SIG-M5 treated with dmso at 0.1 percent for 504 hours (cell line): ENCODE measurements around the gene GAS7.

Experiments used
- DNase-seq: peaks from one replicate; lab custom pipeline; 2025; ENCODE audit not compliant: unreplicated experiment; lab: John Stamatoyannopoulos, UW

The GAS7 gene

GRCh38 chr17:10198509-10199249 lies at the start of gene GAS7:
Gene GAS7, minus strand, starts transcription at chr17:10198606.
- DNase-seq: peak; percentile 56

GRCh38 chr17:10247810-10248209 lies 49.4 kb upstream of the GAS7 start:
- DNase-seq: no peak

GRCh38 chr17:10243883-10244844 lies 45.8 kb upstream of the GAS7 start:
- DNase-seq: no peak

- DNase-seq: no peak
Measured at GRCh38 chr17:10241781-10242180, 43.4 kb upstream of the GAS7 start.

- DNase-seq: no peak
Measured at GRCh38 chr17:10238661-10239060, 40.3 kb upstream of the GAS7 start.

GRCh38 chr17:10234033-10234432 lies 35.6 kb upstream of the GAS7 start:
- no peak for DNase-seq

- DNase-seq: no peak
Measured at GRCh38 chr17:10233161-10233560, 34.8 kb upstream of the GAS7 start.

- DNase-seq: no peak
Measured at GRCh38 chr17:10229181-10229580, 30.8 kb upstream of the GAS7 start.

GRCh38 chr17:10226930-10227695 lies 28.7 kb upstream of the GAS7 start:
- peak; percentile 38 for DNase-seq

- DNase-seq: no peak
Measured at GRCh38 chr17:10224582-10225195, 26.3 kb upstream of the GAS7 start.

GRCh38 chr17:10219193-10219592 lies 20.8 kb upstream of the GAS7 start:
- DNase-seq: no peak

GRCh38 chr17:10217916-10218315 lies 19.5 kb upstream of the GAS7 start:
- peak; percentile 37 for DNase-seq

GRCh38 chr17:10216213-10216938 lies 18.0 kb upstream of the GAS7 start:
- no peak for DNase-seq

- no peak for DNase-seq
Measured at GRCh38 chr17:10215286-10215685, 16.9 kb upstream of the GAS7 start.

GRCh38 chr17:10211666-10212065 lies 13.3 kb upstream of the GAS7 start:
- no peak for DNase-seq

- DNase-seq: peak; percentile 67
Measured at GRCh38 chr17:10210151-10210574, 11.8 kb upstream of the GAS7 start.

- peak; percentile 52 for DNase-seq
Measured at GRCh38 chr17:10208604-10209193, 10.3 kb upstream of the GAS7 start.

GRCh38 chr17:10207153-10207552 lies 8.7 kb upstream of the GAS7 start:
- no peak for DNase-seq

- DNase-seq: peak; percentile 69
Measured at GRCh38 chr17:10205549-10206185, 7.3 kb upstream of the GAS7 start.
